ENCODE results near the gene FBXO41. TPM values are rescaled to one million over a fixed set of nuclear protein-coding genes. Genes with fewer than 3 reads are reported as not detected.

FBXO41 gene
- total and polyA plus RNA-seq, 7 donors = under 0.01 to 4.4 (median 1.9) TPM

DNA sequence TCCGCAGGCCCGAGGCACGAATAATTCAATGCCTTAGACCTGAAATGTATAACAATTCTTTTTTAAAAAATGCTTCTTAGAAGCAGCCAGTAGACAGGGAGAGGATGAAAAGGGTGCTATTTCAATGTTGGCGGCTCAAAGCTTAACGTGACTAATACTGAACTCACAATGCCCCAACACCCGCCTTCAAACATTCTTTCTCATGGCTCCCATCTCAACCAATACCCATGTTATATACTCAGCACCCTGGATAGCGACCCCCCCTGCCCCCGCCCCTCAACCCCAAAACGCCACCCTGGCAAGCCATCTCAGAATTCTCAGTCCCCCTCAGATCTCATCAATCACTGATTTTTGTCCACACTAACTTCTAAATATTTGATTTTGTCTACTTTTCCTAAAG, 4.4 kb downstream of the FBXO41 start:
- no peak overlapping the region for H3K27ac ChIP-seq
- peaks cover 0 to 18% (median 14%) of the 10 kb centered on the region in 4 donors for H3K4me1 ChIP-seq
- intact Hi-C loops (cut with DNase I) = no loop called here
- H3K27me3 ChIP-seq = peaks cover 0 to 13% (median 0%) of the 10 kb centered on the region in 3 donors
- H3K4me3 ChIP-seq = no peak overlapping the region
- no peaks in the 10 kb centered on the region for H3K9me3 ChIP-seq
- WGBS, 2 donors = 86 to 88% methylated on average over 9 of the region's 9 CpGs
- DNase-seq = no peak
- no peaks in the 10 kb centered on the region for H3K36me3 ChIP-seq
- TF ChIP-seq, protein P1, sequence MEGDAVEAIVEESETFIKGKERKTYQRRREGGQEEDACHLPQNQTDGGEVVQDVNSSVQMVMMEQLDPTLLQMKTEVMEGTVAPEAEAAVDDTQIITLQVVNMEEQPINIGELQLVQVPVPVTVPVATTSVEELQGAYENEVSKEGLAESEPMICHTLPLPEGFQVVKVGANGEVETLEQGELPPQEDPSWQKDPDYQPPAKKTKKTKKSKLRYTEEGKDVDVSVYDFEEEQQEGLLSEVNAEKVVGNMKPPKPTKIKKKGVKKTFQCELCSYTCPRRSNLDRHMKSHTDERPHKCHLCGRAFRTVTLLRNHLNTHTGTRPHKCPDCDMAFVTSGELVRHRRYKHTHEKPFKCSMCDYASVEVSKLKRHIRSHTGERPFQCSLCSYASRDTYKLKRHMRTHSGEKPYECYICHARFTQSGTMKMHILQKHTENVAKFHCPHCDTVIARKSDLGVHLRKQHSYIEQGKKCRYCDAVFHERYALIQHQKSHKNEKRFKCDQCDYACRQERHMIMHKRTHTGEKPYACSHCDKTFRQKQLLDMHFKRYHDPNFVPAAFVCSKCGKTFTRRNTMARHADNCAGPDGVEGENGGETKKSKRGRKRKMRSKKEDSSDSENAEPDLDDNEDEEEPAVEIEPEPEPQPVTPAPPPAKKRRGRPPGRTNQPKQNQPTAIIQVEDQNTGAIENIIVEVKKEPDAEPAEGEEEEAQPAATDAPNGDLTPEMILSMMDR (IDR thresholded peaks at IDR 0.05) = no peak
- no peak for TF ChIP-seq POLR2AphosphoS5 (IDR thresholded peaks at IDR 0.05)
- TF ChIP-seq EP300 (IDR thresholded peaks at IDR 0.05) = no peak
- no peak for TF ChIP-seq POLR2A (IDR thresholded peaks at IDR 0.05)

DNA sequence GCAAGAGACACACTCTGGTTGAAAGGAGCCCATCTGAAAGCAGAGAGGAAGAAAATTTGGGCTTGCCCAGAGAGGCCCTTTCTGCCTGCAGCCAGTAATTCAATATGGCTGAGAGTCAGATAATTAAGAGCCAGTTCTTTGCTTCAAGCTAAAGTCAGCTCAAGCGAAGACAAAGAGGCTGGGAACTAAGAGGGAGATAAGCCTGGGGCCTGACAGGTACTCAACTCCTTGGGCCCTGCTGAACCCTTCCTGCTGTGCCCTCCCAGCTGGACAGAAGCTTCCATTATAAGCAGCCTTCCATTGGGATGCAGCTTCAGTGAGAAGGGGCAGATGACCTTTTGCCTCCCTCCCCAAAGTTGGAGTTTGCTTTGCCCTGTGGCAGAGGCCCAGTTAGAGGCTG, 12.0 kb downstream of the FBXO41 start:
- TF ChIP-seq, protein P1 (IDR thresholded peaks at IDR 0.05) = no peak
- no peak for TF ChIP-seq EP300 (IDR thresholded peaks at IDR 0.05)
- TF ChIP-seq POLR2AphosphoS5 (IDR thresholded peaks at IDR 0.05) = no peak
- no peak for TF ChIP-seq POLR2A (IDR thresholded peaks at IDR 0.05)
- 91 to 94% methylated on average over 1 of the region's 1 CpG for WGBS, 2 donors
- Histone ChIP-seq H3K27me3 (peaks cover 16 to 30% (median 29%) of the 10 kb centered on the region in 3 donors), H3K9me3 (no peaks in the 10 kb centered on the region), H3K27ac (no peak overlapping the region), H3K4me1 (peaks cover 0 to 17% (median 10%) of the 10 kb centered on the region in 4 donors), H3K4me3 (no peak overlapping the region), H3K36me3 (no peaks in the 10 kb centered on the region)
- DNase-seq = no peak
- intact Hi-C loops (cut with DNase I) = no loop called here

DNA sequence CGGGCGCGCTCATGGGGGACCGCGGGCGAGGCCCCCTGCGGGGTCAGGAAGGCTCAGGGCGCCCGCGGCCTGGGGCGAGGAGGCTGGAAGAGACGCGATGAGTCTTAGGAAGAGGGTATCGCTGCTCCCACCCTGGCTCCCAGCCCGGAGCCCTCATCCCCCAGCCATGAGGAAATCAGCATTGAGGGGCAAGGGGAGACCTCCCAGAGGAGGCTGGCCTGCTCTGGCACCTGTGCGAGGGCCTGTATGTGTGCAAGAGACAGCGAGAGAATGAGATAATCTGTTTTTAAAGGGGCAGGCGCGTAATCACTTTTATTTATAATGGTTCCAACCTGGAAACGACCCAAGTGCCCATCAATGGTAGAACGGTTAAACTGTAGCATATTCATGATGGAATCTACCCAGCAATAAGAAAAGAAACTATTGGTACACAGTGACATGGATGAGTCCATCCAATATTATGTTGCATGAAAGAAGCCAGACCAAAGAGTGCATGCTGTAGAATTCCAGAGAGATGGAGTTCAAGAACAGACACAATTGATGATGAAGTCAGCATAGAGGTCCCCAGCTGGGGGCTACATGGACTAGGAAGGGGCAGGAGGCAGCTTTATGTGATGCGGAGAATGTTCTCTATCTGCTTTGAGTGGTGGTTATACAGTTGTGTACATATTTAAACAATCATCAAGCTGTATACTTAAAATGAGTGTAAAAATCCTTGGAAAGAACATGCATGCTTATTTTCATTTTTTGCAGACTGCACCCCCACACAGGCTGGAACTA, 14.4 kb downstream of the FBXO41 start:
- DNase-seq = no peak
- Histone ChIP-seq H3K4me3 (peak overlapping the region in 2 of 4 donors; percentile 7 to 10), H3K36me3 (no peaks in the 10 kb centered on the region), H3K27me3 (peaks cover 20 to 51% (median 45%) of the 10 kb centered on the region in 3 donors), H3K4me1 (peaks cover 0 to 17% (median 10%) of the 10 kb centered on the region in 4 donors), H3K9me3 (no peaks in the 10 kb centered on the region), H3K27ac (no peak overlapping the region)
- intact Hi-C loops (cut with DNase I) = no loop called here
- WGBS, 2 donors = 13 to 29% methylated on average over 22 of the region's 22 CpGs
- TF ChIP-seq, protein P1 (IDR thresholded peaks at IDR 0.05) = no peak
- no peak for TF ChIP-seq POLR2AphosphoS5 (IDR thresholded peaks at IDR 0.05)
- TF ChIP-seq EP300 (IDR thresholded peaks at IDR 0.05) = no peak
- TF ChIP-seq POLR2A (IDR thresholded peaks at IDR 0.05) = no peak

DNA sequence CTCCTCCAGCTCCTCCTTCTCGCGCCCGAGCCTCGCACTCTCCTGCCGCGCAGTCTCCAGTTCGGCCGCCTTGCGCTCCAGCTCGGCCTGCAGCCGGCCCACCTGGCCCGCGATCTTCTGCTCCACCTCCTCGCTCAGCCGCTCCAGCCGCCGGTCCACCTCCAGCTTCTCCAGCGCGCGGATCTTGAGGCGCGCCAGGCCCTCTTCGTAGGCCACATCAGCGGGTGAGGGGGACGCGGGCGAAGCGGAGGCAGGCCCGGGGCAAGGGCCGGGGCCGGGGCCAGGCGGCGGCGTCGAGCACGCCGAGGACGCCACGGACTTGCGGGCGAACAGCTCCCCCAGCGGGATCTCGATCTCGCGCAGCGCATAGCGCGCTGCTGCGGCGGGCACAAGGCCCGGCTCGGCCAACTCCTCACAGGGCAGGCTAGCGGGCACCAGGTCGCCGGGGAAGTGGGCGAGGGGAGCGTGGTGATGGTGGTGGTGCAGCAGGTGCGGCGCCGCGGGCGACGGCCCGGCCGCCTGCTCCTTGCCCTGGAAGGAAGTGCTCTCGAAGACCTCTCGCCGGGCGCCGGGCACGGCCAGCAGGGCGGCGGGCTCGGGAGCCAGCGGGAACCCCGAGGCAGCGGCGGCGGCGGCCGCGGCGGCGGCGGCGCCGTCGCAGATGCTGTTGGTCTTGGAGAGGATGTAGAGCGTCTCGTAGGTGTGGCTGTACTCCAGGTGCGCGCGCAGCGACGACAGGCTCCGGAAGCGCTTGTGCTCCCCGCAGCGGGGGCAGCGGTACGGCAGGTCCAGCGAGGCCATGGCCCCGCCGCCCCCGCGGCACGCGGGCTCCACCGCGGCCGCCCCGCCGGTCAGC, 15.2 kb downstream of the FBXO41 start:
- peak overlapping the region in 3 of 4 donors; percentile 7 to 27 (median 10) for H3K4me3 ChIP-seq
- no peak for DNase-seq
- no peak for TF ChIP-seq POLR2AphosphoS5 (IDR thresholded peaks at IDR 0.05)
- TF ChIP-seq, protein P1 (IDR thresholded peaks at IDR 0.05) = no peak
- no peak for TF ChIP-seq EP300 (IDR thresholded peaks at IDR 0.05)
- peaks cover 0 to 17% (median 10%) of the 10 kb centered on the region in 4 donors for H3K4me1 ChIP-seq
- intact Hi-C loops (cut with DNase I) = no loop called here
- no peaks in the 10 kb centered on the region for H3K9me3 ChIP-seq
- no peaks in the 10 kb centered on the region for H3K36me3 ChIP-seq
- no peak overlapping the region for H3K27ac ChIP-seq
- H3K27me3 ChIP-seq = peaks cover 20 to 51% (median 45%) of the 10 kb centered on the region in 3 donors
- WGBS, 2 donors = 7 to 24% methylated on average over 113 of the region's 113 CpGs
